Measurements from ENCODE around the gene IL10RA.
"Not testable (repeated sequence)": the region's sequence is repeated elsewhere in the genome, so short reads cannot be mapped to it uniquely, and the experiment has no call there.

The IL10RA gene

DNA sequence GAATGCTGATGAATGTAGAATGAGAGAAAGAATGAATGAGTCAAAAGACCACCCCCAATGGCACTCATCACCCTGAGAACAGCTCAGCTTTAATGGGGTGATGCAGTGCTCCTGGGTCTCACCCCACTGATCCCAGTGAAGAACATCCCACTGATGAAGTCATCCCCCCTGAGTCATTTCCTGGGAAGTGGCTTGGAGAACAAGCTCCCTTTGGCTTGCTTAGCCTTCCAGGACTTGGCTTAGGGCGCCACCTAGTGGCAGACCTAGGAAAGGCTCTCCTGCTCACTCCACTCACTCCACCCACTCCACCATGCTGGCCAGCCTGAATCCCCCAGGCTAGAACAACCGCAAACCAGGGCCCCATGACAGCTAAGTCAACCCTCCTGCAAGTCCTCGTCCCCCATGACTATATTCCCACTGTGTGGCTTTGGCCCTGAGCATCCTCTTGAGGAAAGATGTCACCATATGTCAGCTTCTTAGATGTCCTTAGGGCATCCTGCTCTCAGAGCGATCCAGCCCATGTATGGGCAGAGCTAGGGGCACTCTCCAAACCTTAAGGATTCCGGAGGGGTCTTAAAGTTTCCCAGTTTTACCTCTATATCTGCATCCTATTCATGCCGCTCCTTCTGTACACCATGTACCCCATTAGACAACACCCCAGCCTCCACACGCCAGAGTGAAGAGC, 39.2 kb upstream of the IL10RA start:
- H3K36me3 ChIP-seq (ENCODE audit: control insufficient read depth, insufficient read depth, low read length) = no peaks in the 10 kb centered on the region
- no peaks in the 10 kb centered on the region for H3K9me3 ChIP-seq (ENCODE audit: control insufficient read depth, low read length)
- H3K27ac ChIP-seq = no peak overlapping the region

DNA sequence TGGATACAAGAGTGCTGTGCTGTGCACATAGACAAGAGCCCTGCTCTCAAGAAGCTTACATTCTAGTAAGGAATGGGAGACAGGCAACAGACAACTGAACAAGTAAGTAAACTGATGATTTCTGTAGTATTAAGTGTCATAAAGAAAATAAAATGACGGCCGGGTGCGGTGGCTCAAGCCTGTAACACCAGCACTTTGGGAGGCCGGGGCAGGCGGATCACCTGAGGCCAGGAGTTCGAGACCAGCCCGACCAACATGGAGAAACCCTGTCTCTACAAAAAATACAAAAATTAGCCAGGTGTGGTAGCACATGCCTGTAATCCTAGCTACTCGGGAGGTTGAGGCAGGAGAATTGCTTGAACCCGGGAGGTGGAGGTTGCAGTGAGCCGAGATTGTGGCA, 38.4 kb upstream of the IL10RA start:
- not testable (repeated sequence) for H3K36me3 ChIP-seq (ENCODE audit: control insufficient read depth, insufficient read depth, low read length); H3K27me3 ChIP-seq (ENCODE audit: control insufficient read depth, insufficient read depth, low read length); H3K9me3 ChIP-seq (ENCODE audit: control insufficient read depth, low read length); H3K9ac ChIP-seq; H3K4me2 ChIP-seq (ENCODE audit: low read length); H3K4me1 ChIP-seq; H2AFZ ChIP-seq; H3K27ac ChIP-seq; H3K4me3 ChIP-seq (ENCODE audit: low read depth, low read length); H3K79me2 ChIP-seq

More for the DNA sequence above, 39.2 kb upstream of the IL10RA start:
- Histone ChIP-seq H3K4me2 (ENCODE audit: low read length) (no peak overlapping the region), H3K9ac (no peak overlapping the region), H3K4me3 (ENCODE audit: low read depth, low read length) (no peak overlapping the region), H3K79me2 (no peaks in the 10 kb centered on the region), H2AFZ (no peak overlapping the region), H3K4me1 (no peaks in the 10 kb centered on the region), H3K27me3 (ENCODE audit: control insufficient read depth, insufficient read depth, low read length) (no peaks in the 10 kb centered on the region)
- TF ChIP-seq, protein P1, sequence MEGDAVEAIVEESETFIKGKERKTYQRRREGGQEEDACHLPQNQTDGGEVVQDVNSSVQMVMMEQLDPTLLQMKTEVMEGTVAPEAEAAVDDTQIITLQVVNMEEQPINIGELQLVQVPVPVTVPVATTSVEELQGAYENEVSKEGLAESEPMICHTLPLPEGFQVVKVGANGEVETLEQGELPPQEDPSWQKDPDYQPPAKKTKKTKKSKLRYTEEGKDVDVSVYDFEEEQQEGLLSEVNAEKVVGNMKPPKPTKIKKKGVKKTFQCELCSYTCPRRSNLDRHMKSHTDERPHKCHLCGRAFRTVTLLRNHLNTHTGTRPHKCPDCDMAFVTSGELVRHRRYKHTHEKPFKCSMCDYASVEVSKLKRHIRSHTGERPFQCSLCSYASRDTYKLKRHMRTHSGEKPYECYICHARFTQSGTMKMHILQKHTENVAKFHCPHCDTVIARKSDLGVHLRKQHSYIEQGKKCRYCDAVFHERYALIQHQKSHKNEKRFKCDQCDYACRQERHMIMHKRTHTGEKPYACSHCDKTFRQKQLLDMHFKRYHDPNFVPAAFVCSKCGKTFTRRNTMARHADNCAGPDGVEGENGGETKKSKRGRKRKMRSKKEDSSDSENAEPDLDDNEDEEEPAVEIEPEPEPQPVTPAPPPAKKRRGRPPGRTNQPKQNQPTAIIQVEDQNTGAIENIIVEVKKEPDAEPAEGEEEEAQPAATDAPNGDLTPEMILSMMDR (IDR thresholded peaks at IDR 0.05) = peak; percentile 77

DNA sequence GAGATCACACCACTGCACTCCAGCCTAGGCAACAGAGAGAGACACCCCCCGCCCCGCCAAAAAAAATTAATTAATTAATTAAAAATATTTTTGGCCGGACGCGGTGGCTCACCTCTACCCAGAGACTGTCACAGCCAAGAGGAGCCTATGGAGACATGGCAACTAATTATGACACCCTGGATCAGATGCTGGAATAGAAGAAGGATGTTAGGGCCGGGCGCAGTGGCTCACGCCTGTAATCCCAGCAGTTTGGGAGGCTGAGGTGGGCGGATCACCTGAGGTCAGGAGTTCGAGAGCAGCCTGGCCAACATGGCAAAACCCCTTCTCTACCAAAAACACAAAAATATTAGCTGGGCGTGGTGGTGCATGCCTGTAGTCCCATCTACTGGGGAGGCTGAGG, 37.7 kb upstream of the IL10RA start:
- H3K4me1 ChIP-seq; H3K9me3 ChIP-seq (ENCODE audit: control insufficient read depth, low read length); H3K79me2 ChIP-seq: not testable (repeated sequence)

DNA sequence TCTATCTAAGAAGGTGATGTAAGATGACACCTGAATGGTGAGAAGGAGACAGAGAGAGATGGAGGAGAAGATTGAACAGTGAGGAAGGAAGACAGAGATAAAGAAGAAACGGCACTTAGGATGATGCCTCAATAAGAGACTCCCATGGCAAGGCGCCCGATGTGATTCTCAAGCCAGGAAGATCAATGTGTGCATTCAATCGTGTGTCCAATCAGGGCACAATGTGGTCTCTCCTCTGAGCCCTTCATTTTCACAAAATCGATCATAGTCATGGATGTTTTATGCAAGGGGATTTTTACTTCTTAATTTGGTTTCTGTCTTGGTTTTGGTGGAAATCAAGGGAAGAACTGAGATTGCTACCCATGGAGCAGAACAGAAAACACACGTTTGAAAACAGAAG, 37.1 kb upstream of the IL10RA start:
- Histone ChIP-seq H3K9ac (no peak overlapping the region), H3K79me2 (no peaks in the 10 kb centered on the region), H3K4me1 (no peaks in the 10 kb centered on the region), H3K9me3 (ENCODE audit: control insufficient read depth, low read length) (no peaks in the 10 kb centered on the region), H3K27ac (no peak overlapping the region), H3K4me2 (ENCODE audit: low read length) (no peak overlapping the region), H2AFZ (no peak overlapping the region), H3K36me3 (ENCODE audit: control insufficient read depth, insufficient read depth, low read length) (no peaks in the 10 kb centered on the region), H3K27me3 (ENCODE audit: control insufficient read depth, insufficient read depth, low read length) (no peaks in the 10 kb centered on the region), H3K4me3 (ENCODE audit: low read depth, low read length) (no peak overlapping the region)
- TF ChIP-seq, protein P1 (IDR thresholded peaks at IDR 0.05) = no peak

More for the DNA sequence above, 37.7 kb upstream of the IL10RA start:
- H3K9ac ChIP-seq; H3K27ac ChIP-seq; H3K36me3 ChIP-seq (ENCODE audit: control insufficient read depth, insufficient read depth, low read length); H3K27me3 ChIP-seq (ENCODE audit: control insufficient read depth, insufficient read depth, low read length); H3K4me3 ChIP-seq (ENCODE audit: low read depth, low read length); H2AFZ ChIP-seq; H3K4me2 ChIP-seq (ENCODE audit: low read length): not testable (repeated sequence)

DNA sequence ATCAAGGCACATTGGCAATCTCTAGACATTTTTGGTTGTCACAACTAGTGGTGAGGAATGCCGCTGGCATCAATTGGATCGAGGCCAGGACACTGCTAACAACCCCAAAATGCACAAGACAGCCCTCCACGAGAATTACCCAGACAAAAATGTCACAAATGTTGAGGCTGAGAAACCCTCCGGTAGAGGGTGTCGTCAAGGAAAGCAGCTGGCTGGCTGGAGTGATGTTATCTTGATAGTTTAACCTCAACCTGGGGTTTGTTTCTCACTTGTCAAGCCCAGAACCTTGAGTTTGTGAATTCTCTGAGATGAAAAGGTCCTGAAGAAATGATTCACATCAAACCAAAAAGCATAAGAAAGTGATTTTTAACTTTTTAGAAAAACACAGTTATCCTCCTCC, 35.9 kb upstream of the IL10RA start:
- Histone ChIP-seq H2AFZ (no peak overlapping the region), H3K9me3 (ENCODE audit: control insufficient read depth, low read length) (no peaks in the 10 kb centered on the region), H3K79me2 (no peaks in the 10 kb centered on the region), H3K9ac (no peak overlapping the region), H3K27me3 (ENCODE audit: control insufficient read depth, insufficient read depth, low read length) (no peaks in the 10 kb centered on the region), H3K4me2 (ENCODE audit: low read length) (no peak overlapping the region), H3K27ac (no peak overlapping the region), H3K4me3 (ENCODE audit: low read depth, low read length) (no peak overlapping the region), H3K4me1 (no peaks in the 10 kb centered on the region), H3K36me3 (ENCODE audit: control insufficient read depth, insufficient read depth, low read length) (no peaks in the 10 kb centered on the region)
- TF ChIP-seq, protein P1 (IDR thresholded peaks at IDR 0.05) = no peak
